Naive thymus-derived CD8-positive, alpha-beta T cell (primary cell): ENCODE results near the gene DHX38. TPM values are rescaled to one million over a fixed set of nuclear protein-coding genes. Genes with fewer than 3 reads are reported as not detected.
"Not testable (repeated sequence)": the region's sequence is repeated elsewhere in the genome, so short reads cannot be mapped to it uniquely, and the experiment has no call there.

Experiments
- ATAC-seq, 2 donors: fragments of 150-1000 bp; cut with Tn5 transposase in 1 of 2; sonication (Bioruptor Pico), chemical (Tn5 transposase) in 1 of 2; 1 replicate in 1 of 2; 2 replicates in 1 of 2; pipeline ENCODE4 v1.10.0; 2021; ENCODE audit warnings: mild to moderate bottlenecking in 2 of 2, moderate library complexity in 2 of 2
- POLR2A ChIA-PET: fragments of 350-600 bp; sonication (Branson Sonifier 250); formaldehyde crosslinking; loops from one replicate; lab custom pipeline; 2021; ENCODE audit warnings: antibody characterized with exemption; lab: Charles Lee
- DNase-seq, 10 donors: peaks; one replicate each; pipeline versions ENCODE4 v3.0.0 to v3.0.0-alpha.2; 2020 to 2022
- H3K27ac Mint-ChIP-seq, 10 donors: one replicate each; pipeline ENCODE4 v1.8.0; 2020 to 2022; ENCODE audit warnings: mild to moderate bottlenecking in 10 of 10, mixed read lengths in 10 of 10, moderate library complexity in 4 of 10, inconsistent platforms in 1 of 10
- H3K27me3 Mint-ChIP-seq, 5 donors: one replicate each; pipeline ENCODE4 v1.8.0; 2021 to 2022; ENCODE audit warnings: mixed read lengths in 5 of 5
- H3K36me3 Mint-ChIP-seq, 3 donors: one replicate each; pipeline ENCODE4 v1.8.0; 2020 to 2022; ENCODE audit warnings: mixed read lengths in 3 of 3, mild to moderate bottlenecking in 2 of 3, inconsistent platforms in 1 of 3
- H3K4me1 Mint-ChIP-seq, 4 donors: one replicate each; pipeline ENCODE4 v1.8.0; 2021 to 2022; ENCODE audit warnings: mixed read lengths in 4 of 4
- H3K4me3 Mint-ChIP-seq, 10 donors: one replicate each; pipeline ENCODE4 v1.8.0; 2020 to 2022; ENCODE audit warnings: mild to moderate bottlenecking in 10 of 10, mixed read lengths in 10 of 10, moderate library complexity in 6 of 10, inconsistent platforms in 1 of 10
- H3K9me3 Mint-ChIP-seq, 9 donors: one replicate each; pipeline ENCODE4 v1.8.0; 2020 to 2022; ENCODE audit warnings: mixed read lengths in 9 of 9, mild to moderate bottlenecking in 3 of 9, inconsistent platforms in 1 of 9, moderate library complexity in 1 of 9
- polyA plus RNA-seq, 3 donors: library from polyadenylated mRNA; unstranded; fragments of 300-500 nt; fragmentation: Illumina TruSeq; gene quantifications; one replicate each; pipeline ENCODE4 v1.2.3, GENCODE V29; 2021
- total RNA-seq, 8 experiments: library from RNA in 2 of 8; stranded (reverse) in 2 of 8; gene quantifications; one replicate each; pipeline ENCODE4 v1.2.3 and lab custom pipeline; 2021 to 2026

Gene DHX38
- total and polyA plus RNA-seq, 5 experiments from 2014 or later = 16.8 to 120 (median 36.9) TPM

DNA sequence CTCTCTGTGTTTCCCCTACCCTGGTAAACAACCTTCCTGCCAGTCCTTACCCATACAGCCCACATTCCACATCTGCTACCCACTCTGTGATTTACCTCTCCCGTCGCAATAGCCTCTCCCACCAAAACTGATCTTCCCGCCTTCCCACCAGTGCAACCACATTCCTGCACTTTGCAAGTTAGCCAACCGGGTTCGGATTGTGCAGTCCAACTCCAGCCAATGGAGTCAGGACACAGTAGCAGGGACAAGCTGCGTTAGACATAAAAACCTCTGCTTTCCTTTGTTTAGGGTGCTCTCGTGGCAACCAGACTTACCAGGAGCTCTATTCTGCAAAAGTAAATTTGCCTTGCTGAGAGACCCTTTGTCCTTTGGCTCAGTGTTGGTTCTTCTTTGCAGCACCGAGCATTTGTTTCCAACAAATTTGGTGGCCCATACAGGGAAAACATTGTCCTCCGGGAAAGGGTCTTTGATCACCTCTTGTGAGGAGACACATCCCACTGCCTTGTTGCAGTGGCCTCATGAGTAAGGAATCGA lies 29.2 kb upstream of the DHX38 start:
- peak overlapping the region in 2 of 10 donors; percentile 22 to 37 for H3K27ac Mint-ChIP-seq

DNA sequence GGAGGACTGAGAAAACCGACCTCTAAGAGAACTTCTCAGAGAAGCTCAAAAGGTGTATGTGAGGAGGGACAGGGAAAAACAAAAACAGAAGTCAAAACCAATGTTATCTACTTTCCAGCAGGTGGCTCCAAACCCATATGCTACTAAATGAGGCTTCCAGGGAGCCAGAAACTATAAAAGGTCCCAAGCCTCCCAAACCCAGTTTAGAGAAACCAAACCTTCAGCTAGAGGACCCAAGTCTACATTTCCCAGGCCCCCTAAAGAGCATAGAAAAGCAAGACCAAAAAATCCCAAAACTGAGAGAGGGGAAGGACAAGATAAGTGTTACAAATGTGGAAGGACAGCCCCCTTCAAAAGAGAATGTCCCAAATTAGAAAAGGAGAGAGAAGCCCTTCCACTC lies 26.9 kb upstream of the DHX38 start:
- Mint-ChIP-seq H3K9me3 (no peaks in the 10 kb centered on the region), H3K27me3 (no peaks in the 10 kb centered on the region), H3K4me3 (no peak overlapping the region), H3K4me1 (peaks cover 0 to 2% (median 0%) of the 10 kb centered on the region in 4 donors), H3K27ac (peak overlapping the region in 4 of 10 donors; percentile 38 to 65 (median 44)), H3K36me3 (peaks cover 0 to 9% (median 3%) of the 10 kb centered on the region in 3 donors)
- DNase-seq (peak in 3 of 10 donors; percentile 10 to 21 (median 19)), ATAC-seq (no peak)
- POLR2A ChIA-PET = interaction anchor here (0.6 to 1.2 kb wide), 2 partner anchors 26 to 116 kb away, joined by 3 to 4 read pairs; partner anchors contain the start of gene TXNL4B

More for the DNA sequence above, 29.2 kb upstream of the DHX38 start:
- DNase-seq (no peak), ATAC-seq (no peak)
- Mint-ChIP-seq H3K9me3 (no peaks in the 10 kb centered on the region), H3K4me1 (peaks cover 0 to 2% (median 0%) of the 10 kb centered on the region in 4 donors), H3K36me3 (peaks cover 0 to 15% (median 3%) of the 10 kb centered on the region in 3 donors), H3K27me3 (no peaks in the 10 kb centered on the region), H3K4me3 (no peak overlapping the region)
- POLR2A ChIA-PET = no interaction called here

DNA sequence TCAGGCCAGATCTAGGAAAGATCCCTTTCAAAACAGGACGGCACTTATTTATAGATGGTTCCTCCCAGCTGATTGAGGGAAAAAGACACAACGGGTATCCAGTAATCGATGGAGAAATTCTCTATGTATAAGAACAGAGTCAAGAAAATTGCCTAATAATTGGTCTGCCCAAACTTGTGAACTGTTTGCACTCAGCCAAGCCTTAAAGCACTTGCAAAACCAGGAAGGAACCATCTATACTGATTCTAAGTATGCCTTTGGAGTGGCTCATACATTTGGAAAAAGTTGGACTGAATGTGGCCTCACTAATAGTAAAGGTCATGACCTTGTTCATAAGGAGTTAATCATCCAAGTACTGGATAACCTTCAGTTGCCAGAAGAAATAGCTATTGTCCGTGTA lies 24.7 kb upstream of the DHX38 start:
- ATAC-seq (no peak), DNase-seq (no peak)
- Mint-ChIP-seq H3K27ac (no peak overlapping the region), H3K4me1 (peaks cover 0 to 2% (median 0%) of the 10 kb centered on the region in 4 donors), H3K36me3 (peaks cover 0 to 7% (median 0%) of the 10 kb centered on the region in 3 donors), H3K27me3 (no peaks in the 10 kb centered on the region), H3K9me3 (no peaks in the 10 kb centered on the region), H3K4me3 (no peak overlapping the region)
- POLR2A ChIA-PET = no interaction called here

DNA sequence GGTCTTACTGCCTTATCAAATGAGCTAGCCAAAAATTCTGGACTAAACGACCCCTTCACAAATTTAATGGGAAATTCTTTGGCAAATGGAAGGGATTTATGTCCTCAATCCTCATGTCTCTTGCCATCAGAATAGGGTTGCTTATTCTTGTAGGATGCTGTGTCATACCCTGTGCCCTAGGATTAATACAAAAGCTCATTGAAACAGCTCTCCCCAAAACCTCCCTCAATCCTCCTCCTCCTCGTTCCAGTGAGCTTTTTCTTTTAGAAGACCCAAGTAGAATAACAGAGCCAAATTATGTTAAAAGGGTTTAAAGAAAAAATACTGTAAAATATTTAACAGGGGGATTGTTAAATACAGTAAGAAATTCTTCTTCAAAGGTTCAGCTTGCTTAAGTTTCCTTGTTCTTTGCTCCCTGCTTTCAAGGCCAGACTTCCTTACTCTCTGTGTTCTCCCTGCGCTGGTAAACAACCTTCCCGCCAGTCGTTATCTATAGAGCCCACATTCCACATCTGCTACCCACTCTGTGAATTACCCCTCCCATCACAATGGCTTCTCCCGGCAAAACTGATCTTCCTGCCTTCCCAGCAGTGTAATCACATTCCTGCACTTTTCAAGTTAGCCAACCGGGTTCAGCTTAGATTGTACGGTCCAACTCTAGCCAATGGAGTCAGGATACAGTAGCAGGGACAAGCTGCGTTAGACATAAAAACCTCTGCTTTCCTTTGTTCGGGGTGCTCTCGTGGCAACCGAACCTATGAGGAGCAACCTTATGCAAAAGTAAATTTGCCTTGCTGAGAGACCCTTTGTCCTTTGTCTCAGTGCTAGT lies 20.9 kb upstream of the DHX38 start:
- Mint-ChIP-seq H3K9me3 (no peaks in the 10 kb centered on the region), H3K27ac (no peak overlapping the region), H3K4me3 (no peak overlapping the region), H3K27me3 (no peaks in the 10 kb centered on the region), H3K36me3 (peaks cover 0 to 4% (median 2%) of the 10 kb centered on the region in 3 donors), H3K4me1 (no peaks in the 10 kb centered on the region)
- POLR2A ChIA-PET = no interaction called here
- ATAC-seq (no peak), DNase-seq (no peak)

DNA sequence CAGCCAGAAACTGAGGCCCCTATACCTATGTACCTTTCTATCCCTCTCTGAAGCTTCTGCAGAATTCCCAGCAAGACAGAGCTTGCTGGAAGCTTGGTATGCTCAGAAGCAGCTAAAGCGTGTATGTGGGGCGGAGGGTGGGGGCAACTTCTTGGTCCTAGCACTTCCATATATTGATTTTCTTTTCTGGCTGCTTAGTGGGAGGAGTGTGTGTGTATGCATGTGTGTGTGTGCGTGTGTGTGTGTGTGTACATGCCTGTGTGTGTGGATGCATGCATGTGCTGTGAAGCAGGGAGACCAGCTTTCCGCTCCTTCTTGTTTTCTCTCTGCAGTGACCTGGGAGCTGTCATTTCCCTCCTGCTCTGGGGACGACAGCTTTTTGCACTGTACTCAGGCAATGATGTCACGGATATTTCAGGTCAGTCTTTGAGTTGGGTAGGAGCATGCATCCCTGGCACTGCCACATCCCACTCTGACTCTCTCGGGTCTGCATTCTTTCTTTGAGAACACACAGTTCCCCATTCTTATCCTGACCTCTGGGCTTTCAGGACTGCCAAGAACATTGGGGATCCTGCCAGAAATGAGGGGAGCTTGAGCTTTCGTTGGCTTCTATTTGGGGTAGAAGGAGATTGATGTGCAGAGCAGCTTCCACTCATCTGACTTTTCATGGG lies 20.0 kb upstream of the DHX38 start:
- H3K36me3 Mint-ChIP-seq = peaks cover 0 to 10% (median 9%) of the 10 kb centered on the region in 3 donors
- H3K27ac Mint-ChIP-seq = no peak overlapping the region

DNA sequence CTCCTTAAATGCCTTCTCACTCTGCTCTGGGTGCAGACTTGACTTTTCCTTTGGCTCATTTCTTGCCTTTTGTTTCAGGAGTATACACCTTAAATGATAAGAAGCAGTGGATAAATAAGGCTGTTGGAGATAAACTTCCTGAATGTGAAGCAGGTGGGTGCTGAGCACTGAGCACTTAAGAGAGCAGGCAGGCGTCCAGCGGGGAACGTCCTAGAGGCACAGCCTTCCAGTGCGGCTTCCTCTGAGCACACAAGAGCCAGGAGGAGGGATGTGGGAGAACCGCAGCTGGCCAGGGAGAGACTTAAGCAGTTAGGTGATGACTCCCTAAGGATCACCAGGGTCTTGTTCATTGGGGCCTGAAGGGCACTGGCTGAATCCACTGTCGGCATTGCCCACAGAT lies 18.6 kb upstream of the DHX38 start:
- H3K4me1 Mint-ChIP-seq, H3K27me3 Mint-ChIP-seq, ATAC-seq, POLR2A ChIA-PET, DNase-seq, H3K4me3 Mint-ChIP-seq, H3K27ac Mint-ChIP-seq, H3K9me3 Mint-ChIP-seq: not testable (repeated sequence)
- peaks cover 0 to 11% (median 9%) of the 10 kb centered on the region in 3 donors for H3K36me3 Mint-ChIP-seq

More for the DNA sequence above, 20.0 kb upstream of the DHX38 start:
- no peaks in the 10 kb centered on the region for H3K9me3 Mint-ChIP-seq
- ATAC-seq (no peak), DNase-seq (no peak)
- no peaks in the 10 kb centered on the region for H3K27me3 Mint-ChIP-seq
- no peaks in the 10 kb centered on the region for H3K4me1 Mint-ChIP-seq
- no peak overlapping the region for H3K4me3 Mint-ChIP-seq
- POLR2A ChIA-PET = no interaction called here

DNA sequence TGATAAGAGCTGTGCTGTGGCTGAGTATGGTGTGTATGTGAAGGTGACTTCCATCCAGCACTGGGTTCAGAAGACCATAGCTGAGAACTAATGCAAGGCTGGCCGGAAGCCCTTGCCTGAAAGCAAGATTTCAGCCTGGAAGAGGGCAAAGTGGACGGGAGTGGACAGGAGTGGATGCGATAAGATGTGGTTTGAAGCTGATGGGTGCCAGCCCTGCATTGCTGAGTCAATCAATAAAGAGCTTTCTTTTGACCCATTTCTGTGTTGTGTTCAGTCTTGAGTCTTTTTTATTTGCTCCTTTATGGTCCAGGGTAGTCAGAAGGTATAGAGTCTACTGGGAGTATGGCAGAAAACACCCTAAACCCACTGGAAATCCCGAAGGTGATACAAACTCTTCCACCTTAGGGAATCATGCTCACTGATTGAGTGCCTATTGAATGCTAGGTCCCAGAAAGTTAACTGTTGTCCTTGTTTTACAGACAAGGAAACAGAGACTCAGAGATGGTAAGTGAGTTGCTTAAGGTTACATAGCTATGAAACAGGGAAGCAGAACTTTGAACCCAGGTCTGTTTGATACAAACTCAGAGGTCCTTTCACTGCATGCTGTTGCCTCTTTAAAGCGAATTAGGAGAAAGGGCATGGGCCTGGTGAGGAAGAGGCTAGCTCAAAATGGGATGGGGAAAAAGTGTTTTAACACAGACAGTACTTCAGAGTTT lies 16.5 kb upstream of the DHX38 start:
- H3K9me3 Mint-ChIP-seq, H3K4me3 Mint-ChIP-seq, POLR2A ChIA-PET, H3K27ac Mint-ChIP-seq, H3K27me3 Mint-ChIP-seq, DNase-seq, ATAC-seq, H3K4me1 Mint-ChIP-seq: not testable (repeated sequence)
- H3K36me3 Mint-ChIP-seq = peaks cover 0 to 11% (median 9%) of the 10 kb centered on the region in 3 donors

DNA sequence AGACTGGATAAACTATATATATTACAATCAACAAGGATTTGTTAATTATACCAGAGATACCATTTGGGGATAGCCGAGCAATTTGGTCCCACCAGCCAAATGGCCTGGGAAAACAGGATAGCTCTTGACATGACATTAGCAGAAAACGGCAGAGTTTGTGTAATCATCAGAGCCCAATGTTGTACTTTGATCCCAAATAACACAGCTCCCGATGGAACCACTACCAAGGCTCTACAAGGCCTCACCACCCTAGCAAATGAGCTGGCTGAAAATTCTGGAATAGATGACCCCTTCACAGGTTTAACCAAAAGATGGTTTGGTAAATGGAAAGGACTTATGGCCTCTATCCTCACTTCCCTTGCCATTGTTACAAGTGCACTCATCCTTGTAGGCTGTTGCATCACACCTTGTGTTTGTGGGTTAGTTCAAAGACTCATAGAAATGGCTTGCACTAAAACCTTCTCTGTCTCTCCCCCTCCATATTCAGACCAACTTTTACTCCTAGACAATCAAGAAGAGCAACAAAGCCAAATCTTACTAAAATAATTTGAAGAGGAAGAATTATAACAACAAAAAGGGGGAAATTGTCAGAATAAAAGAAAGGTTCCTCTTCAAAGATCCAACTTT lies 9.8 kb upstream of the DHX38 start:
- POLR2A ChIA-PET = interaction anchor here (0.9 kb wide), 1 partner anchor 10 kb away, joined by 4 read pairs; the partner anchor contains the start of genes DHX38 and TXNL4B
- H3K36me3 Mint-ChIP-seq = peaks cover 7 to 49% (median 28%) of the 10 kb centered on the region in 3 donors
- H3K4me3 Mint-ChIP-seq = peak overlapping the region in 1 of 10 donors; percentile 6
- DNase-seq (no peak), ATAC-seq (no peak)
- H3K27ac Mint-ChIP-seq = peak overlapping the region in 2 of 10 donors; percentile 53 to 54
- H3K27me3 Mint-ChIP-seq = no peaks in the 10 kb centered on the region
- peaks cover 0 to 11% (median 3%) of the 10 kb centered on the region in 9 donors for H3K9me3 Mint-ChIP-seq
- H3K4me1 Mint-ChIP-seq = peaks cover 0 to 5% (median 1%) of the 10 kb centered on the region in 4 donors

DNA sequence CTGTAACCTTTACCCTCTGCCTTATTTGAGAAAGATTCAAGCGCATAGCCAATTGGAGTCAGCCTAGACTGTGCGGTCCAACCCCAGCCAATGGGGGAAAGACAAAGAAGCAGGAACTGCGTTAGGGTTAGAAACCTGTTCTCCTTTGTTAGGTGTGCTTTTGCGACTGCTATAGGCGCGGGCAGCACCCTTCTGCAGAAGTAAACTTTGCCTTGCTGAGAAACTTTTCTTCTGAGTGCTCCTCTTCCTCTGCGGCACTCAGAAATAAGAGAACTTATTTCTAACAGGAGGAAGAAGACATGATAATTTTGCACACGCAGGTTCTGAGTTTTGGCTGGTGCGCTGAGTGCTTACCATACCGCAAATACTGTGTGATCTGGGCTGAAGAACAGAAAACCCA lies 9.2 kb upstream of the DHX38 start:
- no peaks in the 10 kb centered on the region for H3K27me3 Mint-ChIP-seq
- H3K36me3 Mint-ChIP-seq = peaks cover 7 to 55% (median 28%) of the 10 kb centered on the region in 3 donors
- peaks cover 0 to 11% (median 3%) of the 10 kb centered on the region in 9 donors for H3K9me3 Mint-ChIP-seq
- H3K27ac Mint-ChIP-seq = no peak overlapping the region
- ATAC-seq (no peak), DNase-seq (no peak)
- H3K4me1 Mint-ChIP-seq = peaks cover 0 to 7% (median 4%) of the 10 kb centered on the region in 4 donors
- no peak overlapping the region for H3K4me3 Mint-ChIP-seq
- POLR2A ChIA-PET = no interaction called here

DNA sequence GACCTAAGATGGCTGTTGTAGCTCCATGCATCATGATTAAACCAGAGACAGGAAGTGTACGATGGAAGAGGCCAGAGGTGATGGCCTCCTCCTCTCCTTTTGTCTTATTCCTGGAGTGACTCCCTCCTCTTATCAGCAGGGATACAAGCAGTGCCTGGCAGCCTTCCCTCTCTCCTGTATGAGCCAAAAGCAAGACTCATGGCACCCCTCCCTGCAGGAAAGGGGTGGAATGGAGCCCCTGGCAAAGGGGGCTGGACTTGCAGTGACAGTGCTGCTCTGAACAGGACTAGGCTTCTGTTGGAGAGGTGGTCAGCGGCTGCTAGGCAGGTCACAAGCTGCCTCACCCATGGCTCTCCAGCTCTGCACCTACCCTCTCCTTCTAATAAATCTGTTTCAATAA lies 8.6 kb upstream of the DHX38 start:
- Mint-ChIP-seq H3K36me3 (peaks cover 7 to 61% (median 28%) of the 10 kb centered on the region in 3 donors), H3K4me1 (peaks cover 0 to 7% (median 4%) of the 10 kb centered on the region in 4 donors), H3K4me3 (no peak overlapping the region), H3K27ac (no peak overlapping the region), H3K9me3 (peaks cover 0 to 11% (median 3%) of the 10 kb centered on the region in 9 donors), H3K27me3 (no peaks in the 10 kb centered on the region)
- POLR2A ChIA-PET = no interaction called here
- ATAC-seq (no peak), DNase-seq (no peak)

DNA sequence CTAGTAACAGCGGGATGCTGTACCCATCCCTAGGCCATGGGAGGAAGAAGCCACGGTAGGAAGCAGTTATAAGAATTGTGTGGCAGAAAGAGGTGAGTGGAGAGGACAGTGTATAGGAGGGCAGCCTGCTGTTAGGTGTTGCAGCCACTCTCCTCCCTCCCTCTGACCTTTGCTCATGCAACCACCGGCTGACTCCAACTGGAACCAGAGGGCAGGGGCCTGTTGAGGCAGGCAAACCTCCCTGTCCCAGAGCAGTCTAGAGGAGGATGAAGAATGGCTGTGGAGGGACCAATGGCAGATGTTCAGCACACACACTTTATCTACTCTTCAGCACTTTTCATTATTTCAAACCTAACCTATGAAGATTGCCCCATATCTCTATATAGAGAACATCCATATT lies 2.4 kb upstream of the DHX38 start:
- POLR2A ChIA-PET = no interaction called here
- Mint-ChIP-seq H3K4me1 (peaks cover 31 to 57% (median 51%) of the 10 kb centered on the region in 4 donors), H3K27me3 (no peaks in the 10 kb centered on the region), H3K9me3 (no peaks in the 10 kb centered on the region), H3K36me3 (peaks cover 0 to 54% (median 10%) of the 10 kb centered on the region in 3 donors), H3K4me3 (peak overlapping the region in 9 of 10 donors; percentile 20 to 100 (median 92)), H3K27ac (peak overlapping the region in 9 of 10 donors; percentile 15 to 99 (median 58))
- no peak for DNase-seq
- ATAC-seq = no peak
